HepG2 (cell line): ENCODE measurements around the gene OGFOD3. TPM values are rescaled to one million over a fixed set of nuclear protein-coding genes. Genes with fewer than 3 reads are reported as not detected.

ENCODE experiments used
- EEA1 ChIP-seq: sonication (generic); formaldehyde crosslinking; IDR thresholded peaks from 2 replicates; pipeline ENCODE4 v1.5.1; 2020; ENCODE audit warnings: mild to moderate bottlenecking, missing genetic modification reagents, borderline replicate concordance
- HDAC2 ChIP-seq: sonication (generic); formaldehyde crosslinking; IDR thresholded peaks from 2 replicates; pipeline ENCODE4 v1.4.0; 2020; ENCODE audit warnings: missing genetic modification reagents
- HMG20A ChIP-seq: IDR thresholded peaks from 2 replicates; pipeline ENCODE4 v1.6.1; 2016; ENCODE audit warnings: borderline replicate concordance
- HNRNPK ChIP-seq: fragments of 200-400 bp; formaldehyde crosslinking; IDR thresholded peaks from 2 replicates; pipeline ENCODE4 v1.6.1; 2018; ENCODE audit warnings: low read length, low read depth, moderate library complexity, mild to moderate bottlenecking; ENCODE audit not compliant: poor library complexity, severe bottlenecking
- KMT2A ChIP-seq: sonication (generic); formaldehyde crosslinking; IDR thresholded peaks from 2 replicates; pipeline ENCODE4 v1.4.0; 2020; ENCODE audit warnings: missing genetic modification reagents
- MAFG ChIP-seq: sonication (generic); formaldehyde crosslinking; IDR thresholded peaks from 2 replicates; pipeline ENCODE4 v1.5.1; 2020; ENCODE audit warnings: mild to moderate bottlenecking, missing genetic modification reagents
- MTA1 ChIP-seq: sonication (generic); formaldehyde crosslinking; IDR thresholded peaks from 2 replicates; pipeline ENCODE4 v1.4.0; 2020; ENCODE audit warnings: missing genetic modification reagents, mild to moderate bottlenecking, borderline replicate concordance
- NFKBIZ ChIP-seq: IDR thresholded peaks from 2 replicates; pipeline ENCODE4 v1.6.1; 2018; ENCODE audit warnings: missing genetic modification reagents, missing compliant biosample characterization
- PATZ1 ChIP-seq: sonication (generic); formaldehyde crosslinking; IDR thresholded peaks from 2 replicates; pipeline ENCODE4 v1.4.0; 2020; ENCODE audit warnings: missing genetic modification reagents
- POGZ ChIP-seq: sonication (generic); formaldehyde crosslinking; IDR thresholded peaks from 2 replicates; pipeline ENCODE4 v1.4.0; 2020; ENCODE audit warnings: mild to moderate bottlenecking, missing genetic modification reagents
- PRDM10 ChIP-seq: sonication (generic); formaldehyde crosslinking; IDR thresholded peaks from 2 replicates; pipeline ENCODE4 v1.4.0; 2020; ENCODE audit warnings: low read depth, missing genetic modification reagents
- PRDM15 ChIP-seq: sonication (generic); formaldehyde crosslinking; IDR thresholded peaks from 2 replicates; pipeline ENCODE4 v1.4.0; 2020; ENCODE audit warnings: missing genetic modification reagents
- SIN3B ChIP-seq: fragments of 150-350 bp; IDR thresholded peaks from 2 replicates; pipeline ENCODE4 v1.6.1; 2014; ENCODE audit warnings: low read length
- TBX2 ChIP-seq: sonication (generic); formaldehyde crosslinking; IDR thresholded peaks from 2 replicates; pipeline ENCODE4 v1.5.0; 2020; ENCODE audit warnings: missing genetic modification reagents, mild to moderate bottlenecking, borderline replicate concordance
- ZBTB8A ChIP-seq: sonication (generic); formaldehyde crosslinking; IDR thresholded peaks from 2 replicates; pipeline ENCODE4 v1.4.0; 2020; ENCODE audit warnings: mild to moderate bottlenecking, low read depth, missing genetic modification reagents, borderline replicate concordance
- ZNF317 ChIP-seq: sonication (generic); formaldehyde crosslinking; IDR thresholded peaks from 2 replicates; pipeline ENCODE4 v1.5.0; 2020; ENCODE audit warnings: mild to moderate bottlenecking, missing genetic modification reagents
- ZNF510 ChIP-seq: sonication (generic); formaldehyde crosslinking; IDR thresholded peaks from 2 replicates; pipeline ENCODE4 v1.4.0; 2020; ENCODE audit warnings: low read depth, mild to moderate bottlenecking, missing genetic modification reagents
- ZNF530 ChIP-seq: sonication (generic); formaldehyde crosslinking; IDR thresholded peaks from 2 replicates; pipeline ENCODE4 v1.5.0; 2020; ENCODE audit warnings: low read depth, mild to moderate bottlenecking, missing genetic modification reagents
- ZNF572 ChIP-seq: sonication (generic); formaldehyde crosslinking; IDR thresholded peaks from 2 replicates; pipeline ENCODE4 v1.5.1; 2020; ENCODE audit warnings: mild to moderate bottlenecking, missing genetic modification reagents
- ZNF619 ChIP-seq: sonication (generic); formaldehyde crosslinking; IDR thresholded peaks from 2 replicates; pipeline ENCODE4 v1.4.0; 2020; ENCODE audit warnings: mild to moderate bottlenecking, missing genetic modification reagents
- polyA plus RNA-seq, 8 experiments: library from polyadenylated mRNA; depleted of rRNA in 3 of 8; stranded (reverse) in 7 of 8; unstranded in 1 of 8; fragments of >200 nt; fragmentation: Illumina TruSeq in 4 of 8; extraction: Trizol in 4 of 8; gene quantifications; 2 replicates each; pipeline versions ENCODE4 v1.2.1 to v1.2.3, GENCODE V29; 2011 to 2016; ENCODE audit warnings: low read depth in 4 of 8, missing spikeins in 1 of 8, mixed read lengths in 1 of 8; ENCODE audit not compliant: insufficient read depth in 1 of 8
- total RNA-seq, 5 experiments: library from RNA; depleted of rRNA; stranded (reverse); fragments of >200 nt; fragmentation: Illumina TruSeq; extraction: Trizol; gene quantifications; 2 replicates each; pipeline ENCODE4 v1.2.3, GENCODE V29; 2016; ENCODE audit warnings: low read depth in 1 of 5

Gene OGFOD3
- total and polyA plus RNA-seq, 2 of the 13 experiments (the other 11 are each of a cell fraction or from before 2014, with no cell fraction given): 40.0 to 42.1 TPM

- peak; percentile 31; the same call in 1 of the 2 replicates for TF ChIP-seq PRDM10
- TF ChIP-seq ZBTB8A: no peak
- peak; percentile 58; the same call in 1 of the 2 replicates for TF ChIP-seq HDAC2
- no peak for TF ChIP-seq ZNF619
- peak; percentile 77 for TF ChIP-seq PATZ1 (CRISPR knock-in tag)
- TF ChIP-seq EEA1 (CRISPR knock-in tag): peak; percentile 85; the same call in 1 of the 2 replicates
- TF ChIP-seq NFKBIZ (CRISPR knock-in tag): no peak
- TF ChIP-seq ZNF572 (CRISPR knock-in tag): peak; percentile 66; the same call in 1 of the 2 replicates
- TF ChIP-seq PRDM15 (CRISPR knock-in tag): 0 out of 2 replicates have a peak, but pooled peaks have one; percentile 13
- TF ChIP-seq HMG20A (CRISPR knock-in tag): no peak
- TF ChIP-seq SIN3B: no peak
- TF ChIP-seq ZNF317 (CRISPR knock-in tag): 0 out of 2 replicates have a peak, but pooled peaks have one; percentile 30
- peak; percentile 76; the same call in 1 of the 2 replicates for TF ChIP-seq MTA1 (CRISPR knock-in tag)
- no peak for TF ChIP-seq HNRNPK
- peak; percentile 77; the same call in 1 of the 2 replicates for TF ChIP-seq TBX2 (CRISPR knock-in tag)
- no peak for TF ChIP-seq ZNF510 (CRISPR knock-in tag)
- TF ChIP-seq KMT2A (CRISPR knock-in tag): 0 out of 2 replicates have a peak, but pooled peaks have one; percentile 23
- no peak for TF ChIP-seq ZNF530 (CRISPR knock-in tag)
- 0 out of 2 replicates have a peak, but pooled peaks have one; percentile 42 for TF ChIP-seq POGZ (CRISPR knock-in tag)
- TF ChIP-seq MAFG (CRISPR knock-in tag): no peak
These were observed 33.5 kb downstream of the OGFOD3 start (continued) for GRCh38 chr17:82384730-82385481.
